Parathyroid adenoma (tissue), 2 donors: ENCODE measurements around the gene ELN.

ENCODE experiments used
- H2AFZ ChIP-seq: fragments of 300-600 bp; sonication (generic); one replicate; pipeline ENCODE4 v1.7.0; 2017; ENCODE audit warnings: antibody characterized with exemption, mild to moderate bottlenecking
- H3K27ac ChIP-seq: fragments of 300-600 bp; sonication (generic); one replicate; pipeline ENCODE4 v1.7.0; 2017
- H3K27me3 ChIP-seq: fragments of 300-600 bp; sonication (generic); one replicate; pipeline ENCODE4 v1.7.0; 2017; ENCODE audit warnings: low read length; ENCODE audit not compliant: control insufficient read depth, insufficient read depth
- H3K36me3 ChIP-seq: fragments of 300-600 bp; sonication (generic); one replicate; pipeline ENCODE4 v1.7.0; 2017; ENCODE audit warnings: low read length; ENCODE audit not compliant: control insufficient read depth, insufficient read depth
- H3K4me1 ChIP-seq: fragments of 300-600 bp; sonication (generic); one replicate; pipeline ENCODE4 v1.7.0; 2017; ENCODE audit warnings: control low read depth
- H3K4me2 ChIP-seq: fragments of 300-600 bp; sonication (generic); one replicate; pipeline ENCODE4 v1.7.0; 2017; ENCODE audit warnings: low read length
- H3K4me3 ChIP-seq: fragments of 300-600 bp; sonication (generic); one replicate; pipeline ENCODE4 v1.7.0; 2017; ENCODE audit warnings: low read depth, low read length
- H3K79me2 ChIP-seq: fragments of 300-600 bp; sonication (generic); one replicate; pipeline ENCODE4 v1.7.0; 2017; ENCODE audit warnings: control low read depth
- H3K9ac ChIP-seq: fragments of 300-600 bp; sonication (generic); one replicate; pipeline ENCODE4 v1.7.0; 2017; ENCODE audit warnings: mild to moderate bottlenecking
- H3K9me3 ChIP-seq: fragments of 300-600 bp; sonication (generic); one replicate; pipeline ENCODE4 v1.7.0; 2017; ENCODE audit warnings: low read length; ENCODE audit not compliant: control insufficient read depth
- CTCF ChIP-seq: fragments of 300-600 bp; sonication (generic); IDR thresholded peaks from one replicate; pipeline ENCODE4 v1.7.0; 2017; ENCODE audit warnings: antibody characterized with exemption, mild to moderate bottlenecking
- donor health status: primary hyperparathyroidism.

ELN gene

DNA sequence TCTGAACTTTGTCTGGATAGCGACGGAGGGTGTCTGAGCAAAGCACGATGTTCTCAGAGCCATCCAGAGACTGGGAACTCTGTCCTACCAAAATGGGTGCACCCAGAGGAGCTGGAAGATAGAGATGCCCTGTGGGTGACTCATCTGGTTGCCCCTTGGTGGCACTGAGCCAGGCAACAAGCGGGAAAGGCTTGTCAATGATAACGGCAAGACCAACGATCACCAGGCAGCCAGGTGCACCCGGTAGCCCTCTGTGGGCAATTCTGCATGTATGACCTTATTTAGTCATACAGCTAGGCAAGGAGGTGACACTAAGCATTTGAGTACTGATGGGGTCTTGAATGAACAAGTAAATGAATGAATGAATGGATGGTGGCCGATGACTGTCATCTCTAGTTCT lies 2.8 kb upstream of the ELN start:
- Histone ChIP-seq H3K4me1 (no peaks in the 10 kb centered on the region), H3K27ac (no peak overlapping the region), H3K9ac (no peak overlapping the region), H3K4me3 (no peak overlapping the region), H2AFZ (no peak overlapping the region), H3K36me3 (no peaks in the 10 kb centered on the region), H3K79me2 (no peaks in the 10 kb centered on the region), H3K9me3 (no peaks in the 10 kb centered on the region), H3K27me3 (no peaks in the 10 kb centered on the region), H3K4me2 (no peak overlapping the region)
- no peak for TF ChIP-seq CTCF

GRCh38 chr7:74025730-74026129 lies 2.2 kb upstream of the ELN start:
- Histone ChIP-seq H2AFZ (no peak overlapping the region), H3K4me2 (no peak overlapping the region), H3K4me3 (no peak overlapping the region), H3K27me3 (no peaks in the 10 kb centered on the region), H3K27ac (no peak overlapping the region), H3K36me3 (no peaks in the 10 kb centered on the region), H3K79me2 (no peaks in the 10 kb centered on the region), H3K9ac (no peak overlapping the region), H3K4me1 (no peaks in the 10 kb centered on the region), H3K9me3 (no peaks in the 10 kb centered on the region)
- TF ChIP-seq CTCF = no peak

- Histone ChIP-seq H3K27ac (no peak overlapping the region), H3K9ac (no peak overlapping the region), H3K27me3 (no peaks in the 10 kb centered on the region), H3K4me2 (peak overlapping the region; percentile 25), H3K79me2 (no peaks in the 10 kb centered on the region), H3K9me3 (no peaks in the 10 kb centered on the region), H3K4me1 (no peaks in the 10 kb centered on the region), H3K4me3 (no peak overlapping the region), H3K36me3 (no peaks in the 10 kb centered on the region), H2AFZ (peak overlapping the region; percentile 27)
- TF ChIP-seq CTCF = no peak
These were observed 1.5 kb upstream of the ELN start for GRCh38 chr7:74026406-74026902.

DNA sequence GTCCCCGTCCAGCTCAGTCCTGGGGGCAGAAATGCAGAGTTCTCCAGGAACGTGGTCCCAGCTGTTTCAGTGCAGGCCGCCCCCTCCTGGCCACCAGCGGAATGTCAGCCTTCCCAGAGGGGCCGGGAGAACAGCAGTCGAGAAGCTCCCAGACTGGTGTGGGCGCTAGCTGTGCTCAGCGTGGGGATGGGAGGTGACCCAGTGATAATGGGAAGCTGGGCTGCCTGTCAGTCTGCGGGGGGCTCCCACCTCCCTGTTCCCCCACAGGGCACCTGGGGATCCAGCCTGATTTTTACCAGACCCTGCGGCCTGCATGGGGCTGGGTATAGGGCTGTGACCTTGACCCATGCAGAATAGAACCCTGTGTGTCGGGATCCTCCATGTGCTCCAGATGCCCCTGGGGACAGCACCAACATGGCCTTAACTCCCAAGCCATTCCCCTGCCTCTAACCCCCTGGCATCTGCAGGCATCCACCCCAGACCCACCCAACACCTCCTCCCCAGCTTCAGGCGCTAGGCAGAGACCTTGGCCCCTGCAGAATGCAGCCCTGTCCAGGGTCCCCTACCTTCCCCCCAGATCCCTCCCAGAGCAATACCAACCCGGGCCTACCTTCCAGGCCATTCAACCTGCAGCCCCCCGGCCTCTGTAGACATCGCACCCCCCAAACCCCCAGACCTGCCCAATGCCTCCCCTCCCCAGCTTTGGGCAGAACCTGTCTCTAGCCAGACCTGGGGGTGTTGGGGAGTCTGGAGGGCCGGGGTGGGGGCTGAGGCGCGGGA lies 880 bp upstream of the ELN start:
- Histone ChIP-seq H3K36me3 (no peaks in the 10 kb centered on the region), H3K27ac (no peak overlapping the region), H3K4me1 (no peaks in the 10 kb centered on the region), H3K79me2 (no peaks in the 10 kb centered on the region), H3K4me2 (peak overlapping the region; percentile 25), H3K4me3 (no peak overlapping the region), H3K9ac (no peak overlapping the region), H2AFZ (peak overlapping the region; percentile 27), H3K27me3 (no peaks in the 10 kb centered on the region), H3K9me3 (no peaks in the 10 kb centered on the region)
- peak; percentile 91 for TF ChIP-seq CTCF
